ENCODE results near the gene PARP2.

Gene PARP2

DNA sequence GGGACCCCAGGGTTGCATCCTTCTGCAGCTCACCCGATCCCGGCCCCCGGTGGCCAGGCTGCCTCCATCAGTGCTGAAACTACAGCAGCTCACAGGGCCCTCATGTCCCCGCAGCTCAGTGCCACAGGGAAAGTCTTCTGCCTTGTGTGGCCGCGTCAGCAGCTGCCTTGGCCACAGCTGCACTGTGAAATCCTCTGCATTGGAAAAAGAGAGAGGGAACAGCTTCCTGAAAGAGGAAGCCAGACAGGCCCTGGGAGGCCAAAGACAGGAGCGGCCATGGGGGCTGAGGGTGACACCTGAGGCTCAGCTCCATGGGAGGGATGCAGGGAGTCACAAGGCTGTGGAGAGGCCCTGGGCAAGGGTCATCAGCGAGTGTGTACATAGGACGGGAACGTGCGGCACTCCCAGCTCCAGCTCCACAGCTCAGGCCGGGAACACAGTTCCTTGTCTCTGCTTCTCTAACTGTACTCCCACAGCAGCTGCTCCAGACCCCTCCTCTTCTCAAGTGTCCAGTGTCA is 32.7 kb downstream of the PARP2 start:
- H3K9me3 ChIP-seq (ENCODE audit: control insufficient read depth in 1 of 2, low read length in 2 of 2), result no peaks in the 10 kb centered on the region
- H3K9ac ChIP-seq (ENCODE audit: low read depth in 1 of 2, low read length in 2 of 2), result peak overlapping the region; percentile 40 to 58
- H3K4me3 ChIP-seq (ENCODE audit: low read depth in 1 of 2, low read length in 2 of 2), result peak overlapping the region in 1 of 2 donors; percentile 30
- peaks cover 68 to 96% of the 10 kb centered on the region in 2 donors for H3K36me3 ChIP-seq (ENCODE audit: control insufficient read depth in 1 of 2, insufficient read depth in 2 of 2, low read length in 2 of 2)
- H3K27ac ChIP-seq (ENCODE audit: low read depth, low read length), result peak overlapping the region; percentile 68
- H3K4me1 ChIP-seq (ENCODE audit: control insufficient read depth in 1 of 2, insufficient read depth in 2 of 2, low read length in 2 of 2), result peaks cover 41 to 43% of the 10 kb centered on the region in 2 donors
- H3K27me3 ChIP-seq (ENCODE audit: control insufficient read depth in 1 of 2, insufficient read depth in 2 of 2, low read length in 2 of 2), result no peaks in the 10 kb centered on the region

DNA sequence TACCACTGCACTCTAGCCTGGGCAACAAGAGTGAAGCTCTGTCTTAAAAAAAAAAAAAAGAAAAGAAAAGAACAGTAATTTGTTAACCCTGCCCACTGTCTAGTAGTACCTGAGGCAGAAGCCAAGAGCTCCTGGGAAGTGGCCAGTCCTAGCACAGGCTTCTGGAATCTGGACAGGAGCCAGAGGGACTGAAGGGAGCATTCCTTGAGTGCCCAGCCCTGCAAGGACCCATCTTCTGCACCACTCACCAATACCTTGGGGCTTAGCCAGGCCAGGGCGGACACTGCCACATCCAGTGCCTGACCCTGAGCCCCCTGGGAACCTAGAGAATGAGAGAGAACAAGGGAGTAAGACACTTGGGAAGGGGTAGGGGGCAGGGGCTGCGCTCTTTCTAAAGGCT is 33.7 kb downstream of the PARP2 start:
- H3K4me3 ChIP-seq (ENCODE audit: low read depth in 1 of 2, low read length in 2 of 2), result no peak overlapping the region
- H3K4me1 ChIP-seq (ENCODE audit: control insufficient read depth in 1 of 2, insufficient read depth in 2 of 2, low read length in 2 of 2), result peaks cover 42 to 50% of the 10 kb centered on the region in 2 donors
- no peaks in the 10 kb centered on the region for H3K9me3 ChIP-seq (ENCODE audit: control insufficient read depth in 1 of 2, low read length in 2 of 2)
- H3K27me3 ChIP-seq (ENCODE audit: control insufficient read depth in 1 of 2, insufficient read depth in 2 of 2, low read length in 2 of 2), result no peaks in the 10 kb centered on the region
- H3K36me3 ChIP-seq (ENCODE audit: control insufficient read depth in 1 of 2, insufficient read depth in 2 of 2, low read length in 2 of 2), result peaks cover 67 to 96% of the 10 kb centered on the region in 2 donors
- no peak overlapping the region for H3K9ac ChIP-seq (ENCODE audit: low read depth in 1 of 2, low read length in 2 of 2)
- no peak overlapping the region for H3K27ac ChIP-seq (ENCODE audit: low read depth, low read length)

- Histone ChIP-seq H3K4me1 (ENCODE audit: control insufficient read depth in 1 of 2, insufficient read depth in 2 of 2, low read length in 2 of 2) (peaks cover 42 to 50% of the 10 kb centered on the region in 2 donors), H3K36me3 (ENCODE audit: control insufficient read depth in 1 of 2, insufficient read depth in 2 of 2, low read length in 2 of 2) (peaks cover 73 to 96% of the 10 kb centered on the region in 2 donors), H3K27ac (ENCODE audit: low read depth, low read length) (no peak overlapping the region), H3K27me3 (ENCODE audit: control insufficient read depth in 1 of 2, insufficient read depth in 2 of 2, low read length in 2 of 2) (no peaks in the 10 kb centered on the region), H3K9me3 (ENCODE audit: control insufficient read depth in 1 of 2, low read length in 2 of 2) (no peaks in the 10 kb centered on the region), H3K4me3 (ENCODE audit: low read depth in 1 of 2, low read length in 2 of 2) (peak overlapping the region in 1 of 2 donors; percentile 25), H3K9ac (ENCODE audit: low read depth in 1 of 2, low read length in 2 of 2) (peak overlapping the region in 1 of 2 donors; percentile 4)
Observed at GRCh38 chr14:20379743-20380142, 36.3 kb downstream of the PARP2 start.

GRCh38 chr14:20380681-20381080 is 37.2 kb downstream of the PARP2 start:
- Histone ChIP-seq H3K9ac (ENCODE audit: low read depth in 1 of 2, low read length in 2 of 2) (no peak overlapping the region), H3K36me3 (ENCODE audit: control insufficient read depth in 1 of 2, insufficient read depth in 2 of 2, low read length in 2 of 2) (peaks cover 75 to 98% of the 10 kb centered on the region in 2 donors), H3K4me3 (ENCODE audit: low read depth in 1 of 2, low read length in 2 of 2) (no peak overlapping the region), H3K27me3 (ENCODE audit: control insufficient read depth in 1 of 2, insufficient read depth in 2 of 2, low read length in 2 of 2) (no peaks in the 10 kb centered on the region), H3K4me1 (ENCODE audit: control insufficient read depth in 1 of 2, insufficient read depth in 2 of 2, low read length in 2 of 2) (peaks cover 40 to 47% of the 10 kb centered on the region in 2 donors), H3K9me3 (ENCODE audit: control insufficient read depth in 1 of 2, low read length in 2 of 2) (no peaks in the 10 kb centered on the region), H3K27ac (ENCODE audit: low read depth, low read length) (no peak overlapping the region)

GRCh38 chr14:20381341-20381740 is 37.9 kb downstream of the PARP2 start:
- peaks cover 34 to 41% of the 10 kb centered on the region in 2 donors for H3K4me1 ChIP-seq (ENCODE audit: control insufficient read depth in 1 of 2, insufficient read depth in 2 of 2, low read length in 2 of 2)
- no peak overlapping the region for H3K27ac ChIP-seq (ENCODE audit: low read depth, low read length)
- H3K4me3 ChIP-seq (ENCODE audit: low read depth in 1 of 2, low read length in 2 of 2), result no peak overlapping the region
- peaks cover 78 to 99% of the 10 kb centered on the region in 2 donors for H3K36me3 ChIP-seq (ENCODE audit: control insufficient read depth in 1 of 2, insufficient read depth in 2 of 2, low read length in 2 of 2)
- no peaks in the 10 kb centered on the region for H3K9me3 ChIP-seq (ENCODE audit: control insufficient read depth in 1 of 2, low read length in 2 of 2)
- no peak overlapping the region for H3K9ac ChIP-seq (ENCODE audit: low read depth in 1 of 2, low read length in 2 of 2)
- no peaks in the 10 kb centered on the region for H3K27me3 ChIP-seq (ENCODE audit: control insufficient read depth in 1 of 2, insufficient read depth in 2 of 2, low read length in 2 of 2)

DNA sequence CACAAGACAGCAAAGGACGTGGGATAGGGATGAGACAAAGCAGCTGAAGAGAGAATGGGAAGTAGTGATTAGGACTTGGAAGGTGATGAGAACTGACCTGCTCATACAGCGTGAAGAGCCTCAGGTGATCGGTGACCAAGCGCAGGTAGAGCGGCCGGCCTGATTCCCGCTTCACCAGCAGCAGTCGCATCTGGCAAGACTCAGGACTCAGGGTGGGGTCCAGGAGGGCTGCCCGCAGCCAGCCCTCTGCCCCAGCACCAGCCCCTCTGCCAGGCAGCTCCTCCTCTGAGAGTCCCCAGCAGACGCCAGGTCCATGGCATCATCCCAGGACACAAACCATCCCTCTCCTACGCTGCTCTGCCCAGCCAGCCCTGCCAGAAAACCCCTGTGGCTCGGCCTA is 39.1 kb downstream of the PARP2 start:
- no peak overlapping the region for H3K4me3 ChIP-seq (ENCODE audit: low read depth in 1 of 2, low read length in 2 of 2)
- no peaks in the 10 kb centered on the region for H3K9me3 ChIP-seq (ENCODE audit: control insufficient read depth in 1 of 2, low read length in 2 of 2)
- no peak overlapping the region for H3K9ac ChIP-seq (ENCODE audit: low read depth in 1 of 2, low read length in 2 of 2)
- no peak overlapping the region for H3K27ac ChIP-seq (ENCODE audit: low read depth, low read length)
- peaks cover 23 to 37% of the 10 kb centered on the region in 2 donors for H3K4me1 ChIP-seq (ENCODE audit: control insufficient read depth in 1 of 2, insufficient read depth in 2 of 2, low read length in 2 of 2)
- H3K27me3 ChIP-seq (ENCODE audit: control insufficient read depth in 1 of 2, insufficient read depth in 2 of 2, low read length in 2 of 2), result no peaks in the 10 kb centered on the region
- H3K36me3 ChIP-seq (ENCODE audit: control insufficient read depth in 1 of 2, insufficient read depth in 2 of 2, low read length in 2 of 2), result peaks cover 73 to 97% of the 10 kb centered on the region in 2 donors

GRCh38 chr14:20383032-20383431 is 39.6 kb downstream of the PARP2 start:
- Histone ChIP-seq H3K27ac (ENCODE audit: low read depth, low read length) (no peak overlapping the region), H3K9ac (ENCODE audit: low read depth in 1 of 2, low read length in 2 of 2) (no peak overlapping the region), H3K36me3 (ENCODE audit: control insufficient read depth in 1 of 2, insufficient read depth in 2 of 2, low read length in 2 of 2) (peaks cover 75 to 97% of the 10 kb centered on the region in 2 donors), H3K4me3 (ENCODE audit: low read depth in 1 of 2, low read length in 2 of 2) (no peak overlapping the region), H3K27me3 (ENCODE audit: control insufficient read depth in 1 of 2, insufficient read depth in 2 of 2, low read length in 2 of 2) (no peaks in the 10 kb centered on the region), H3K4me1 (ENCODE audit: control insufficient read depth in 1 of 2, insufficient read depth in 2 of 2, low read length in 2 of 2) (peaks cover 21 to 36% of the 10 kb centered on the region in 2 donors), H3K9me3 (ENCODE audit: control insufficient read depth in 1 of 2, low read length in 2 of 2) (no peaks in the 10 kb centered on the region)

DNA sequence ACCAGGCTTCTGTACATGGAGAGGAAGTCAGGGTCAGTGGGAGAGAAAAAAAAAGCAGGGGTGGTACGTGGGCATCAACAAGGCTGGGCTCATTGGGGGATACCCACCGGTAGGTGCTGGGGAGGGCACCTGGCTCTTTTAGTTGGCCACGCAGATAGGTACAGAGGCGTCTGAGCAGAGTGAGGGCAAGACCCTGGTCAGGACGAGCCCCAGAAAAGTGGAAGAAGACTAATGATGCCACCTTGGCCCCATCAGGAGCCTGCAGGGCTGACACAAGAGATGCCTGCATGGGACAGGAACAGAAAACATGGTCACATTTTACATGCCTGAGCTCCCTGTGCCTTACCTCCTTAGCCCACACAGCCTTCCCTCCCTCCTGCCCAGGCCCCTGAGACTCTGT is 40.2 kb downstream of the PARP2 start:
- peaks cover 70 to 97% of the 10 kb centered on the region in 2 donors for H3K36me3 ChIP-seq (ENCODE audit: control insufficient read depth in 1 of 2, insufficient read depth in 2 of 2, low read length in 2 of 2)
- no peak overlapping the region for H3K9ac ChIP-seq (ENCODE audit: low read depth in 1 of 2, low read length in 2 of 2)
- H3K4me3 ChIP-seq (ENCODE audit: low read depth in 1 of 2, low read length in 2 of 2), result no peak overlapping the region
- no peaks in the 10 kb centered on the region for H3K9me3 ChIP-seq (ENCODE audit: control insufficient read depth in 1 of 2, low read length in 2 of 2)
- peaks cover 21 to 30% of the 10 kb centered on the region in 2 donors for H3K4me1 ChIP-seq (ENCODE audit: control insufficient read depth in 1 of 2, insufficient read depth in 2 of 2, low read length in 2 of 2)
- no peak overlapping the region for H3K27ac ChIP-seq (ENCODE audit: low read depth, low read length)
- H3K27me3 ChIP-seq (ENCODE audit: control insufficient read depth in 1 of 2, insufficient read depth in 2 of 2, low read length in 2 of 2), result no peaks in the 10 kb centered on the region

GRCh38 chr14:20384321-20384720 is 40.9 kb downstream of the PARP2 start:
- H3K27me3 ChIP-seq (ENCODE audit: control insufficient read depth in 1 of 2, insufficient read depth in 2 of 2, low read length in 2 of 2), result no peaks in the 10 kb centered on the region
- no peak overlapping the region for H3K27ac ChIP-seq (ENCODE audit: low read depth, low read length)
- H3K4me1 ChIP-seq (ENCODE audit: control insufficient read depth in 1 of 2, insufficient read depth in 2 of 2, low read length in 2 of 2), result peaks cover 16 to 25% of the 10 kb centered on the region in 2 donors
- no peak overlapping the region for H3K4me3 ChIP-seq (ENCODE audit: low read depth in 1 of 2, low read length in 2 of 2)
- no peaks in the 10 kb centered on the region for H3K9me3 ChIP-seq (ENCODE audit: control insufficient read depth in 1 of 2, low read length in 2 of 2)
- no peak overlapping the region for H3K9ac ChIP-seq (ENCODE audit: low read depth in 1 of 2, low read length in 2 of 2)
- H3K36me3 ChIP-seq (ENCODE audit: control insufficient read depth in 1 of 2, insufficient read depth in 2 of 2, low read length in 2 of 2), result peaks cover 66 to 97% of the 10 kb centered on the region in 2 donors

- Histone ChIP-seq H3K27ac (ENCODE audit: low read depth, low read length) (no peak overlapping the region), H3K9ac (ENCODE audit: low read depth in 1 of 2, low read length in 2 of 2) (no peak overlapping the region), H3K36me3 (ENCODE audit: control insufficient read depth in 1 of 2, insufficient read depth in 2 of 2, low read length in 2 of 2) (peaks cover 64 to 97% of the 10 kb centered on the region in 2 donors), H3K27me3 (ENCODE audit: control insufficient read depth in 1 of 2, insufficient read depth in 2 of 2, low read length in 2 of 2) (no peaks in the 10 kb centered on the region), H3K9me3 (ENCODE audit: control insufficient read depth in 1 of 2, low read length in 2 of 2) (no peaks in the 10 kb centered on the region), H3K4me3 (ENCODE audit: low read depth in 1 of 2, low read length in 2 of 2) (no peak overlapping the region), H3K4me1 (ENCODE audit: control insufficient read depth in 1 of 2, insufficient read depth in 2 of 2, low read length in 2 of 2) (peaks cover 13 to 19% of the 10 kb centered on the region in 2 donors)
Observed at GRCh38 chr14:20384886-20385285, 41.5 kb downstream of the PARP2 start.
